PC-3 (cell line): ENCODE measurements around the gene PEX6. TPM values are rescaled to one million over a fixed set of nuclear protein-coding genes. Genes with fewer than 3 reads are reported as not detected.

Experiments
- ATAC-seq: fragments of 200-7000 bp; cut with Tn5 transposase; 2 replicates; pipeline ENCODE4 v1.9.1; 2020; ENCODE audit warnings: mild to moderate bottlenecking, moderate library complexity
- BruUV-seq: library from RNA; stranded (reverse); fragments of 400-500 nt; replicated peaks from 2 replicates; lab custom pipeline; 2021; lab: Mats Ljungman, UMichigan
- CTCF ChIA-PET: fragments of 300-600 bp; sonication (Branson Sonifier 250); formaldehyde crosslinking; loops from one replicate; lab custom pipeline; 2022; ENCODE audit warnings: antibody characterized with exemption; lab: Charles Lee
- POLR2A ChIA-PET: fragments of 300-600 bp; sonication (Branson Sonifier 250); formaldehyde crosslinking; loops from one replicate; lab custom pipeline; 2022; ENCODE audit warnings: antibody characterized with exemption; ENCODE audit not compliant: unreplicated experiment; lab: Charles Lee
- DNase-seq: peaks from one replicate; pipeline ENCODE4 v3.0.0-alpha.2; 2015
- H2AFZ ChIP-seq: fragments of 300-600 bp; sonication (generic); 2 replicates; pipeline ENCODE4 v1.6.0; 2016; ENCODE audit warnings: antibody characterized with exemption, low read length
- H3F3A ChIP-seq: fragments of 300-600 bp; sonication (generic); one replicate; pipeline ENCODE4 v1.6.0; 2017; ENCODE audit warnings: antibody characterized with exemption, low read length, control low read depth, mild to moderate bottlenecking; ENCODE audit not compliant: unreplicated experiment
- H3K27ac ChIP-seq: fragments of 300-600 bp; sonication (generic); 2 replicates; pipeline ENCODE4 v1.5.1; 2016; ENCODE audit warnings: mild to moderate bottlenecking, low read length
- H3K27me3 ChIP-seq: fragments of 300-600 bp; sonication (generic); 2 replicates; pipeline ENCODE4 v1.6.1; 2016; ENCODE audit warnings: low read length, mixed read lengths
- H3K36me3 ChIP-seq: fragments of 300-600 bp; sonication (generic); 2 replicates; pipeline ENCODE4 v1.6.1; 2016; ENCODE audit warnings: low read depth, mixed run types, low read length, mixed read lengths
- H3K4me1 ChIP-seq: fragments of 300-600 bp; sonication (generic); 2 replicates; pipeline ENCODE4 v1.5.1; 2016; ENCODE audit warnings: low read length; ENCODE audit not compliant: insufficient read depth
- H3K4me2 ChIP-seq: fragments of 300-600 bp; sonication (generic); 2 replicates; pipeline ENCODE4 v1.6.0; 2016; ENCODE audit warnings: low read length
- H3K4me3 ChIP-seq: fragments of 300-600 bp; sonication (generic); 2 replicates; pipeline ENCODE4 v1.5.1; 2016; ENCODE audit warnings: mild to moderate bottlenecking, low read length, mixed read lengths
- H3K79me2 ChIP-seq: fragments of 300-600 bp; sonication (generic); 2 replicates; pipeline ENCODE4 v1.6.1; 2017; ENCODE audit warnings: low read length, mixed read lengths
- H3K9ac ChIP-seq: fragments of 300-600 bp; sonication (generic); 2 replicates; pipeline ENCODE4 v1.6.0; 2016; ENCODE audit warnings: mild to moderate bottlenecking, low read length
- H3K9me2 ChIP-seq: fragments of 300-600 bp; sonication (generic); replicated peaks from 2 replicates; pipeline ENCODE4 v1.6.1; 2016; ENCODE audit warnings: mixed run types, low read length, mixed read lengths
- H3K9me3 ChIP-seq: fragments of 300-600 bp; sonication (generic); 2 replicates; pipeline ENCODE4 v1.6.1; 2016; ENCODE audit warnings: low read length, mixed read lengths
- H4K20me1 ChIP-seq: fragments of 300-600 bp; sonication (generic); 2 replicates; pipeline ENCODE4 v1.6.1; 2016; ENCODE audit warnings: low read length, mixed read lengths
- EZH2 ChIP-seq: fragments of 300-600 bp; sonication (generic); IDR thresholded peaks from one replicate; pipeline ENCODE4 v1.6.1; 2017; ENCODE audit warnings: antibody characterized with exemption, mild to moderate bottlenecking, low read length; ENCODE audit not compliant: unreplicated experiment
- EZH2phosphoT487 ChIP-seq: fragments of 300-600 bp; sonication (generic); IDR thresholded peaks from 2 replicates; pipeline ENCODE4 v1.6.1; 2018; ENCODE audit warnings: mild to moderate bottlenecking, antibody characterized with exemption, low read length, borderline replicate concordance
- intact Hi-C: fragments of 100-400 bp; cut with micrococcal nuclease; formaldehyde crosslinking; loops from 2 replicates; pipeline ENCODE4 v1.9.0; 2023
- total RNA-seq: library from RNA; depleted of rRNA; stranded (reverse); fragments of >200 nt; gene quantifications from 2 replicates; pipeline ENCODE4 v1.2.3, GENCODE V29; 2014
- TF ChIP-seq, protein P1 (sequence below): fragments of 300-600 bp; sonication (generic); conservative IDR thresholded peaks from 2 replicates; pipeline ENCODE4 v1.5.1; 2017; ENCODE audit warnings: antibody characterized with exemption, low read depth, mild to moderate bottlenecking, low read length

The PEX6 gene
- total RNA-seq, 1 experiment from 2014 or later = 35.9 TPM

DNA sequence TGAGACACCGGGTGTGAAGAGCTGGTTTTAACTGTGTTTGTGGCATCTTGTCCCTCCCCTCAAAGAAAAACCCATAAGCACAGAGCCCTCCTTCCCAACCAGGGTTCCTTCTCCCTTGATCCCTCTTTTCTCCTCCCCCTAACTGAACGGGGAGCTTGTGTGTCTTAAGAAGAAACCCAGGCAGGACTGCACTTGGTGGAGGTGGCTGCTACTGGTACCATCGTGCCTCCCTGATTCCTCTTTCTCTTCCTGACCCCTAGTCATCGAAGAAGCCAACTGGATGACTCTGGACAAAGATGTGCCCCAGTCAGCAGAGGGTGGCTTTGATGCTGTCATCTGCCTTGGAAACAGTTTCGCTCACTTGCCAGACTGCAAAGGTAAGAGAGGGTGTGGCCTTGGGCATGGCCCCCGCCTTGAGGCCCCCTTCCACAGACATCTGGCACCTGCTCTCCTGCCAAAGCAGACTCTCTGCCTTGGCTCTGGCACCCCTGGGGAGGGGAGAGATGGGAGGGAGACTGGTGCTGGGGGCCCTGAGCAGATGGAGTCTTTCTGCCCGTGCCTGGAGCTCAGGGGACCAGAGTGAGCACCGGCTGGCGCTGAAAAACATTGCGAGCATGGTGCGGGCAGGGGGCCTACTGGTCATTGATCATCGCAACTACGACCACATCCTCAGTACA is 16.3 kb downstream of the PEX6 start:
- TF ChIP-seq, protein P1, sequence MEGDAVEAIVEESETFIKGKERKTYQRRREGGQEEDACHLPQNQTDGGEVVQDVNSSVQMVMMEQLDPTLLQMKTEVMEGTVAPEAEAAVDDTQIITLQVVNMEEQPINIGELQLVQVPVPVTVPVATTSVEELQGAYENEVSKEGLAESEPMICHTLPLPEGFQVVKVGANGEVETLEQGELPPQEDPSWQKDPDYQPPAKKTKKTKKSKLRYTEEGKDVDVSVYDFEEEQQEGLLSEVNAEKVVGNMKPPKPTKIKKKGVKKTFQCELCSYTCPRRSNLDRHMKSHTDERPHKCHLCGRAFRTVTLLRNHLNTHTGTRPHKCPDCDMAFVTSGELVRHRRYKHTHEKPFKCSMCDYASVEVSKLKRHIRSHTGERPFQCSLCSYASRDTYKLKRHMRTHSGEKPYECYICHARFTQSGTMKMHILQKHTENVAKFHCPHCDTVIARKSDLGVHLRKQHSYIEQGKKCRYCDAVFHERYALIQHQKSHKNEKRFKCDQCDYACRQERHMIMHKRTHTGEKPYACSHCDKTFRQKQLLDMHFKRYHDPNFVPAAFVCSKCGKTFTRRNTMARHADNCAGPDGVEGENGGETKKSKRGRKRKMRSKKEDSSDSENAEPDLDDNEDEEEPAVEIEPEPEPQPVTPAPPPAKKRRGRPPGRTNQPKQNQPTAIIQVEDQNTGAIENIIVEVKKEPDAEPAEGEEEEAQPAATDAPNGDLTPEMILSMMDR = no peak
- no peak for TF ChIP-seq EZH2phosphoT487
- no peak for TF ChIP-seq EZH2
- H3K27ac ChIP-seq = no peak overlapping the region
- no peaks in the 10 kb centered on the region for H3K79me2 ChIP-seq
- no peaks in the 10 kb centered on the region for H3K27me3 ChIP-seq
- no peaks in the 10 kb centered on the region for H4K20me1 ChIP-seq
- H3K9me3 ChIP-seq = no peaks in the 10 kb centered on the region
- no peak overlapping the region for H2AFZ ChIP-seq
- intact Hi-C loops = no loop called here
- H3F3A ChIP-seq = no peaks in the 10 kb centered on the region
- ChIA-PET CTCF (no interaction called here), POLR2A (interaction anchor here (0.6 kb wide), 1 partner anchor 34 kb away, joined by 4 read pairs; no protein-coding TSS in a partner anchor)
- H3K36me3 ChIP-seq = no peaks in the 10 kb centered on the region; the same call in 1 of the 2 replicates
- no peaks in the 10 kb centered on the region for H3K9me2 ChIP-seq
- no peak for DNase-seq
- H3K4me1 ChIP-seq = peaks cover 15% of the 10 kb centered on the region; the same call in 1 of the 2 replicates
- no peak for ATAC-seq
- no peak overlapping the region for H3K9ac ChIP-seq
- H3K4me2 ChIP-seq = no peak overlapping the region
- no peak overlapping the region for H3K4me3 ChIP-seq
- no TSS peak for BruUV-seq

DNA sequence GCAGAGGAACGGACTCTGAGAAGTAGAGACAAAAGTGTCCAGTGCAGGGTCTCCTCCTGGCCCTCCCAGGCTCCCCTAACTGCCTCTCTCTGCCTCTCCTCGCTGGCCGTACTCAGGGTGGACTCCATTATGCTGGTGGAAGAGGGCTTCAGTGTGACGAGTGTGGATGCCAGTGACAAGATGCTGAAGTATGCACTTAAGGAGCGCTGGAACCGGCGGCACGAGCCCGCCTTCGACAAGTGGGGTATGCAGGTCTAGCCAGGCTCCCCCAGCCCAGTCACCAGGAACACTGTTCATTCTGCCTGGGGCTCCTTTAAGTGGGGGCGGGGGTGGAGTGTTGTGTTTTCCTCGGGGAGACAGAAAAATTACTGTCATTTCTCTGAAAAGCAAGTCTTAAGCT is 16.9 kb downstream of the PEX6 start:
- POLR2A ChIA-PET = interaction anchor here (0.6 kb wide), 1 partner anchor 35 kb away, joined by 4 read pairs; no protein-coding TSS in a partner anchor
- Histone ChIP-seq H3K79me2 (no peaks in the 10 kb centered on the region), H3K4me3 (no peak overlapping the region), H4K20me1 (no peaks in the 10 kb centered on the region), H3K9me3 (no peaks in the 10 kb centered on the region), H3F3A (no peaks in the 10 kb centered on the region), H3K36me3 (no peaks in the 10 kb centered on the region; the same call in 1 of the 2 replicates), H3K9ac (no peak overlapping the region), H3K27me3 (no peaks in the 10 kb centered on the region), H2AFZ (no peak overlapping the region), H3K27ac (no peak overlapping the region), H3K4me2 (no peak overlapping the region), H3K4me1 (peaks cover 15% of the 10 kb centered on the region; the same call in 1 of the 2 replicates), H3K9me2 (no peaks in the 10 kb centered on the region)
- no peak for DNase-seq
- BruUV-seq = no TSS peak
- TF ChIP-seq, protein P1 = no peak
- no peak for TF ChIP-seq EZH2phosphoT487
- TF ChIP-seq EZH2 = no peak
- CTCF ChIA-PET = no interaction called here
- intact Hi-C loops = no loop called here
- no peak for ATAC-seq

DNA sequence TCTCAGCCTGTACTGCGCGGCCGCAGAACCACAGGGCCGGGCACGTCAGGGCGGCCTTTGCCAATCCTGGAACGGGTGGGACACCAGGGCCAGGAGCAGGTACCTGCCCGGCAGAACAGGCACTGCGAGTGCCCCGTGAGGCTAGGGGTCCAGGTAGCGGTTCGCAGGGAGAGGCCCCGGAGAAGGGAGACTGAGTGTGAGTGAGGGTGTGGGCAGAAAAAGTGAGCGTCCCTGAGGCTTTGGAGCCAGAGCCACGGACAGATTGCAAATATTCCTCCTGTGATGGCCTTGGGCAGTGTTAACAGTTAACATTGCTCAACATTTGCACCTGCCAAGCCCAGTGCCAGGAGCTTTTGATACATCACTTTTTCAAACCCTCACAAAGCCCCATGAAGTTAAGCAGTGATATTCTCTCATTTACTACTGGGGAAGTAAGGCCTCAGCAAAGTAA is 17.9 kb downstream of the PEX6 start:
- Histone ChIP-seq H3K9ac (no peak overlapping the region), H3K4me3 (peak overlapping the region; percentile 79), H3K27me3 (no peaks in the 10 kb centered on the region), H3K27ac (no peak overlapping the region), H3K9me2 (no peaks in the 10 kb centered on the region), H3K79me2 (no peaks in the 10 kb centered on the region), H3F3A (no peaks in the 10 kb centered on the region), H3K9me3 (no peaks in the 10 kb centered on the region), H2AFZ (peak overlapping the region; percentile 92), H3K4me1 (peaks cover 15% of the 10 kb centered on the region; the same call in 1 of the 2 replicates), H3K4me2 (peak overlapping the region; percentile 100), H3K36me3 (no peaks in the 10 kb centered on the region; the same call in 1 of the 2 replicates), H4K20me1 (no peaks in the 10 kb centered on the region)
- intact Hi-C loops = no loop called here
- BruUV-seq = TSS peak; percentile 10
- ChIA-PET POLR2A (interaction anchor here (0.6 to 0.8 kb wide), 3 partner anchors 18 to 310 kb away, joined by 5 to 12 read pairs (median 6); no protein-coding TSS in a partner anchor), CTCF (no interaction called here)
- DNase-seq = no peak
- TF ChIP-seq EZH2phosphoT487 = no peak
- no peak for TF ChIP-seq EZH2
- TF ChIP-seq, protein P1 = no peak
- ATAC-seq = peak; percentile 26
